Ectodermal cell (in vitro differentiated cells): ENCODE measurements around the gene TPRKB. TPM values are rescaled to one million over a fixed set of nuclear protein-coding genes. Genes with fewer than 3 reads are reported as not detected.
"Not testable (repeated sequence)": the region's sequence is repeated elsewhere in the genome, so short reads cannot be mapped to it uniquely, and the experiment has no call there.

Experiments used
- H3K27ac ChIP-seq: 2 replicates; pipeline ENCODE4 v1.7.0; 2013; ENCODE audit warnings: mild to moderate bottlenecking, low read depth, low read length; ENCODE audit not compliant: insufficient read depth, poor library complexity, severe bottlenecking
- H3K27me3 ChIP-seq: 2 replicates; pipeline ENCODE4 v1.7.0; 2013; ENCODE audit warnings: mild to moderate bottlenecking, low read length; ENCODE audit not compliant: insufficient read depth, control insufficient read depth, poor library complexity, severe bottlenecking
- H3K36me3 ChIP-seq: one replicate; pipeline ENCODE4 v1.7.0; 2013; ENCODE audit warnings: low read length; ENCODE audit not compliant: control insufficient read depth, insufficient read depth
- H3K4me1 ChIP-seq: one replicate; pipeline ENCODE4 v1.7.0; 2013; ENCODE audit warnings: low read length; ENCODE audit not compliant: control insufficient read depth, insufficient read depth
- H3K4me3 ChIP-seq: 2 replicates; pipeline ENCODE4 v1.7.0; 2013; ENCODE audit warnings: low read depth, low read length, control low read depth; ENCODE audit not compliant: insufficient read depth
- H3K9me3 ChIP-seq: 2 replicates; pipeline ENCODE4 v1.7.0; 2013; ENCODE audit warnings: mild to moderate bottlenecking, low read length, moderate library complexity; ENCODE audit not compliant: control insufficient read depth
- WGBS, 2 experiments: methylation state at CpG; one replicate each; pipeline ENCODE4 v1.1.7; 2013; ENCODE audit warnings: missing lambda C conversion rate in 2 of 2; 5-methylcytosine and 5-hydroxymethylcytosine counted together
- polyA plus RNA-seq, 4 experiments: library from polyadenylated mRNA; stranded (reverse); fragments of 50-300 nt; gene quantifications; one replicate each; pipeline ENCODE4 v1.2.3, GENCODE V29; 2013

The TPRKB gene
- 76.3 TPM for polyA plus RNA-seq (2013, experiment 1 of 4)
- 75.3 TPM for polyA plus RNA-seq (2013, experiment 2 of 4)
- 72.5 TPM for polyA plus RNA-seq (2013, experiment 3 of 4)
- 70.2 TPM for polyA plus RNA-seq (2013, experiment 4 of 4)

- peak within 1 kb of the TSS; percentile 68 for H3K4me3 ChIP-seq
- no peaks in the 10 kb centered on the region for H3K9me3 ChIP-seq
- H3K27me3 ChIP-seq = peaks cover 39% of the 10 kb centered on the region
- no peak within 1 kb of the TSS for H3K27ac ChIP-seq
- WGBS, 2 experiments = 6 to 7% methylated on average over 49 of the region's 49 CpGs
- no peaks in the 10 kb centered on the region for H3K4me1 ChIP-seq
- peaks cover 8% of the 10 kb centered on the region for H3K36me3 ChIP-seq
Observed at GRCh38 chr2:73736855-73737779, at the start of gene TPRKB. Gene TPRKB (minus strand): TSS chr2:73737345. CDS start chr2:73734569, 2,776 bp downstream.

- not testable (repeated sequence) for H3K9me3 ChIP-seq, H3K4me3 ChIP-seq, H3K27ac ChIP-seq, H3K27me3 ChIP-seq, H3K36me3 ChIP-seq, H3K4me1 ChIP-seq
- no CpG with 5 or more reads among the region's 3 CpGs for WGBS, 2 experiments
Observed at GRCh38 chr2:73783883-73784282, 46.7 kb upstream of the TPRKB start, which contains the start of gene C2orf78. Gene C2orf78 (plus strand): TSS chr2:73784183. CDS start chr2:73784310, 127 bp downstream.

- WGBS, 2 experiments = 83 to 84% methylated on average over 14 to 15 of the region's 15 CpGs
- H3K4me1 ChIP-seq, H3K36me3 ChIP-seq, H3K27me3 ChIP-seq, H3K9me3 ChIP-seq, H3K4me3 ChIP-seq, H3K27ac ChIP-seq: not testable (repeated sequence)
Observed at GRCh38 chr2:73783402-73783801, 46.3 kb upstream of the TPRKB start.

GRCh38 chr2:73780237-73780582 is 43.1 kb upstream of the TPRKB start:
- H3K36me3 ChIP-seq = no peaks in the 10 kb centered on the region
- H3K9me3 ChIP-seq = no peaks in the 10 kb centered on the region
- no peaks in the 10 kb centered on the region for H3K27me3 ChIP-seq
- peaks cover 4% of the 10 kb centered on the region for H3K4me1 ChIP-seq
- peak overlapping the region; percentile 89 for H3K4me3 ChIP-seq
- no peak overlapping the region for H3K27ac ChIP-seq
- WGBS, 2 experiments = 2 to 8% methylated on average over 6 to 7 of the region's 7 CpGs

GRCh38 chr2:73779467-73780236 is 42.5 kb upstream of the TPRKB start, which contains the start of gene DUSP11:
Gene DUSP11 (minus strand): TSS chr2:73780103. CDS start chr2:73779974, 129 bp downstream.
- Histone ChIP-seq H3K4me3 (peak within 1 kb of the TSS; percentile 89), H3K36me3 (peaks cover 2% of the 10 kb centered on the region), H3K27ac (no peak within 1 kb of the TSS), H3K9me3 (no peaks in the 10 kb centered on the region), H3K27me3 (no peaks in the 10 kb centered on the region), H3K4me1 (peaks cover 4% of the 10 kb centered on the region)
- 0 to 1% methylated on average over 40 of the region's 40 CpGs for WGBS, 2 experiments

GRCh38 chr2:73778867-73779466 is 41.8 kb upstream of the TPRKB start:
- not testable (repeated sequence) for H3K9me3 ChIP-seq, H3K27ac ChIP-seq, H3K27me3 ChIP-seq, H3K4me1 ChIP-seq, H3K36me3 ChIP-seq
- H3K4me3 ChIP-seq = peak overlapping the region; percentile 89
- WGBS, 2 experiments = 79 to 81% methylated on average over 17 to 18 of the region's 18 CpGs

- H3K27me3 ChIP-seq = no peaks in the 10 kb centered on the region
- no peak overlapping the region for H3K27ac ChIP-seq
- H3K4me3 ChIP-seq = no peak overlapping the region
- no peaks in the 10 kb centered on the region for H3K9me3 ChIP-seq
- 93% methylated on average over 7 to 8 of the region's 8 CpGs for WGBS, 2 experiments
- peaks cover 17% of the 10 kb centered on the region for H3K36me3 ChIP-seq
- peaks cover 4% of the 10 kb centered on the region for H3K4me1 ChIP-seq
Observed at GRCh38 chr2:73776869-73777519, 39.8 kb upstream of the TPRKB start.

DNA sequence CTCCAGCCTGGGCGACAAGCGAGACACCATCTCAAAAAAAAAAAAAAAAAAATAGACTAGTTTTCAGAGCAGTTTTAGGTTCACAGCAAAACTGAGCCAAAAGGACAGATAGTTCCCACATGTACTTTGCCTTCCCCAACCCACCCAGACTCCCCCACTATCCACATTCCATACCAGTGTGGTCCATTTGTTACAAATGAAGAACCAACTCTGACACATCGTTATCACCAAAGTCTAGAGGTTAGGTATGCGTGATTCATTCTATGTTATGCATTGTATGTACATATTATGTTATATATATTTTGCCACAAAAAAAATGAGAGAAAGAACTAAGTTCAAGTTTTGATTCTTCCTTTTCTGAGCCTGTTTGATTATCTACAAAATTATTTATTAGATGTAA is 39.2 kb upstream of the TPRKB start:
- H3K4me3 ChIP-seq = no peak overlapping the region
- H3K36me3 ChIP-seq = peaks cover 19% of the 10 kb centered on the region
- peaks cover 4% of the 10 kb centered on the region for H3K4me1 ChIP-seq
- H3K27ac ChIP-seq = no peak overlapping the region
- H3K27me3 ChIP-seq = no peaks in the 10 kb centered on the region
- 97 to 100% methylated on average over 2 of the region's 4 CpGs for WGBS, 2 experiments
- H3K9me3 ChIP-seq = no peaks in the 10 kb centered on the region

- no peak overlapping the region for H3K27ac ChIP-seq
- no peaks in the 10 kb centered on the region for H3K27me3 ChIP-seq
- no peak overlapping the region for H3K4me3 ChIP-seq
- no peaks in the 10 kb centered on the region for H3K4me1 ChIP-seq
- H3K9me3 ChIP-seq = no peaks in the 10 kb centered on the region
- peaks cover 31% of the 10 kb centered on the region for H3K36me3 ChIP-seq
Observed at GRCh38 chr2:73772819-73773218, 35.7 kb upstream of the TPRKB start.
